Measurements from ENCODE around the gene AFDN.

AFDN gene

DNA sequence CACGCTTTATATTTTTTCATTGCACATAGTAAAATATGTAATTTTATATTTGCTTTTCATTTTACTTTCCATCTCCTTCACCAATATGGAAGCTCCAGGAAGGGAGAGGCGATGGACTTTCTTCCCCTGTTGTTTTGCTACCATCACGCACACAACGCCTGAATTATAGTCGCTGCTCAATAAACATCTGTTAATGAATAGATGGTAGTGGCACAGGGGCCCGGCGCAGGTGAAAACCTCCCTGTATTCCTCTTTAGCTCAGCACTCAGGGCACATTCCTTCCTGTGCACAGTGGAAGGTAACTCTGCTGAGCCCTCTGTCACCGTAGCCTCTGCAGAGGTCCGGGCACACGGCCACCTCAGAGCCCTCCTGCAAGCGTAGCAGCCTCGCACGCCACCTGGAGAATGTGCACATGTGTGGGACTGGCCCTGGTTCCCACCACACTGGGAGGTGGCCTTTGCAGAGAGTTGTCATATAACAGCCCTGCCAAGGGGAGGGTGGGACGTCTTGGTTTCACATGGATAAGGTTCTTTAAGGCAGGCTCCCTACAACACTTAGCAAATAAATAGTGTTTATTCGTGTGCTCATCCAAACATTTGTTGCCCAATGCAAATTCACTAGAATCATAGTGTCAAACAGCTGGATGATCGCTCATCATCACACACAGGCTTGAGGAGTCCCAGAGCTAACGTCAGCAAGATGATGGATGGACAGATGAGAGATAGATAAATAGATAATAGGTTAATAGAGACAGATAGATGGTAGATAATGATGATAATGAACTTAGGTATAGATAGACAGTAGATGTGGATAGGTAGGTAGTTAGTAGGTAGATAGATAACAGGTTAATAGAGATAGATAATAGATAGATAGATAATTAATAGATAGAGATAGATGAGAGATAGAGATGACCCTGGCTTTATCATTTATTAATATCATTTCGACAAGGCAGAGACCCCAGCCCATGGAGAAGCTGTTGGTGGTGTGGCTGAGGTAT, 32.3 kb upstream of the AFDN start:
- no peak for DNase-seq

DNA sequence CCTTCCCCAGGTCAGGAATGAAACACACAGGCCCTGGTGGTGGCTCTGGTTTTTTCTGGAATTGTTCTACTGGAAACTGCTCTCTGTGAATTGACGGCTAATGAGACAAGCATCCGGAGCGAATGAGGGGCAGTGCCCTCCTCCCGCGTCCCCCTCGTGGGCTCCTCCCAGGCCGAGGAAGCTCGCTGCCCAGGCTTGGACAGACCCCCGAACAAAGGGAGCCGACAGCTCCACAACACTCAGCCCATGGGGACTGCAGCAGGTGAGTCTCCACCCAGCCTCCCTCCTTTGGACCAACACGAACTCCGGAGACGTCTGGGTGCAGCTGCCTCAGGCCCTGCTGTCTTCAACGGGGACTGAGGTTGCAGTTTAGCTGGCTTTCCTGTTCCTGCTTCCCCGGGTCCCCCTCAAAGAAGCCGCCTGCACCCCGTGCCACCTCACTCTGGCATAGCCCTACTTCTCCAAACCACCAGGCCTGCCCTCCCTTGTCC, 31.3 kb upstream of the AFDN start:
- no peak for DNase-seq

DNA sequence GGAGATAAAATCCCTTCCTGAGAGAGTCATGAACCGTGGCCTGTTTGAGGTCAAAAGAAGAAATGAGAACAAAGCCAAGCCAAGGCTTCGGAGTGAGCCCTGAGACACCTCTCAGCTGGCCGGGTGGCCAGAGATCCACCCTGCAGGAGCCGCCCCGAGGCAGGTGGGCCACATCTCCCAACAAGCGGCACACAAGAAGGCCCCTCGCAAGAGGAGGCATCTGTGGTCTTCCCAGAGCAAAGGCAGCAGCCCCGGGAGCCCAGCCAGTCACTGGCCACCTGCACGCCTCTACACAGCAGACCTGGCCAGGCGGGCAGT, 30.9 kb upstream of the AFDN start:
- DNase-seq, result no peak

DNA sequence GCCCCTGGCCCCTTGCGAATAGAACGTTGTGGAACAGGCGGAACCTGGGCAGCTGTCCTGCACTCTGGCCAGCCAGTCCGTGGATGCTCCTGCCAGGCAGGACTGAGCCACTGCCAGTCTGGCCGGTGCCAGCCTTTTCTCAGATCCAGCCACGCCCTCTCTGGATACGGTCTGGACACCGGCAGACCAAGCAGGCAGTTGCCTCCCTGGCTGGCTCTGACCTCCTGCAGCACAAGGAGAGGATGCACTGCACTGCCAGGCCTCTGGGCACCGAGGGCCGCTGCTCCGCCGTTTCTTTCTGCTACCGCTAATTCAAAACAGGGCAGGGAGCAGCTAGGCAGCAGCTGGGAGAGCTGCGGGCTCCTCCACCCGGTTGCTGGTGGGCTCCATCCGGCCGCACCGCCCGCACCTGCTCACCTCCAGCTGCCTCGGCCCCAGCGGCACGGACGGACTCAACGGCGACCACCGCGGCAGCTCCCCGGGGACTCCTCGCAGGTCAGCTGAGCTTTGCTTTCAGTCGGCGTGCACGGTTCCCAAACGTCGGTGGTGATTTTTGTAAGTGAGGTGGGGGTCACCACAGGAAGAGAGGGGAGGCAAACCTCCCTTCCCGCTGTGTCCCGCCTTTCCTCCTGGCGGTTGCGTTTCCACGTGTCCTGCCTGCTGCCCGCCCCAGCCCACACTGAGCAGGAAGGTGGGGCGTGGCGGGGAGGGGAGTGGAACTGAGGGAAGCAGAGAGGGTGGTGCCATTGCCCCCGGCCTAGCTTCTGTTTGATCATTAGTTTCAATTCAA, 30.3 kb upstream of the AFDN start:
- peak in 39 of 58 donors; percentile 13 to 72 (median 38) for DNase-seq

DNA sequence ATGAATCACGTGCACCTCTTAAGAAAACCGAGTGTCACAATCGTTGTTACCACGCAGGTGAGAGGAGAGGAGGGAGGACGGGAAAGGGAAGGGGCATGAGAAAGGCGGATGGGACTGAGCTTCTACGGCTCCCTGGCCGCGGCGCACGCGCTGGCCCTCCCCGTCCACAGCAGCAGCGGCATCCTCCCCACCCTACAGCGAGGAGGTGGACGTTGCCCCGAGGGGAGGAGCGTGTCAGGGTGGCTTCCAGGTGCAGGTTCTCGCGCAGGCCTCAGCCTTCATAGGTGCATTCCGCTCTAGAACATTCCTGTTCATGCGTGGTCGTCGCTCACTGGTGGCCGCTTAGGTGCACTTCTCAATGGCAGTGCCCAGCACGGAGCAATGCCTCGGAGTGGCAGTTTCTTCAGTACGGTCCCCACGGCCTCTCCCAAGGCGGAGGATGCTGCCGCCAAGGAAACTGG, 29.7 kb upstream of the AFDN start:
- DNase-seq, result no peak

DNA sequence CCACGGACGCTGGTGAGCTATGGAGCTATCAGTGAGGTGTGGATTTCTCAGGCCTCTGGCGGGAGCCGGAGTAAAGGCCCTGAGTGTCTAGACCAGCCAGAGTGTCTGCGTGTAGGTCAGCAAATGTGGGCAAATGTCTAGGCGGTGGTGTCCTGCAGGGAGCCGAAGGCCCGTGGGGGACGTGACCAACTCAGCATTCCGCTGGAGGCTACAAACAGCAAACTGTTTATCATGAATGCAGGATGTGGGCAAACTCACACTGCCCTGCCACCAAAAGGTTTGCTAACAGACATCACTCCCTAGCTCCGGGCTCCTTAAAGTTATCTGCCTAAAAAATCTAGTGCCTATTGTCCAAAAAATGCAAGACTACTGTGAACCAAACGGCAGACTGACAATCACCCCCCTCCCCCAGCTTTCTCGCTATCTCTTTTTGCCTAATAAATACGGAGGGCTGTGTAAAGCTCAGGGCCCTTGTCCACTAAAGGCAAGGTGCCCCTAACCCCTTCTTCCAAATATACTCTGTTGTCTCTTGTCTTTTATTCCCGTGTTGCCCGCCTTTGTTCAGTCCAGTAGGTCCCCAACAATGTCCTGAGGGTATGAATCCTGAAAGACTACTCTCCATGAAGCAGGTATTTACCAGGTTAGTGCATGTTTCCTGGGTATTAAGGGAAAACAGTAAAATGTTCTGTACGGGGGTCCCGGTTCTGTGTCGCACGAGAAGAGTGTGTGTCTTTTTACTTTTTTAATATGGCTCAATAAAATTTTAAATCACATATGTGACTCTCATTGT, 29.0 kb upstream of the AFDN start:
- no peak for DNase-seq

DNA sequence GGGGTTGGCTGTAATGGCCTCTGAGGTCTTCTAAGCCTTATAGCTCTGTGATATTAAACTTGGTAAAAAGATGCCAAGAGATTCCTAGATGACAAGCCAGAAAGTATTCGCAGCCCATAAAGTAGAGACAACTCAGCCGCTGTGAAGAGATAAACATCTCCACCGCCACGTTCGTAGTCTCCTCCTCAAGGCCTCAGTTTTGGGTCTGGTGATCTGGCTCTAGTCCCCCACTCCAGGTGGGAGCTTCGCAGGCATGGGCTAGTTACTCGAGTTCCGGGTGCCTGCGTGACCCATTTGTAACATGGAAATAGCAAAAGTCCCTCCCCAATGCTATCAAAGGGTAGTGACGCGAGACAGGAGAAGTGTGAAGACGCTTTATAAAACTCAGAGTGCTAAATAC, 28.3 kb upstream of the AFDN start:
- DNase-seq, result no peak

DNA sequence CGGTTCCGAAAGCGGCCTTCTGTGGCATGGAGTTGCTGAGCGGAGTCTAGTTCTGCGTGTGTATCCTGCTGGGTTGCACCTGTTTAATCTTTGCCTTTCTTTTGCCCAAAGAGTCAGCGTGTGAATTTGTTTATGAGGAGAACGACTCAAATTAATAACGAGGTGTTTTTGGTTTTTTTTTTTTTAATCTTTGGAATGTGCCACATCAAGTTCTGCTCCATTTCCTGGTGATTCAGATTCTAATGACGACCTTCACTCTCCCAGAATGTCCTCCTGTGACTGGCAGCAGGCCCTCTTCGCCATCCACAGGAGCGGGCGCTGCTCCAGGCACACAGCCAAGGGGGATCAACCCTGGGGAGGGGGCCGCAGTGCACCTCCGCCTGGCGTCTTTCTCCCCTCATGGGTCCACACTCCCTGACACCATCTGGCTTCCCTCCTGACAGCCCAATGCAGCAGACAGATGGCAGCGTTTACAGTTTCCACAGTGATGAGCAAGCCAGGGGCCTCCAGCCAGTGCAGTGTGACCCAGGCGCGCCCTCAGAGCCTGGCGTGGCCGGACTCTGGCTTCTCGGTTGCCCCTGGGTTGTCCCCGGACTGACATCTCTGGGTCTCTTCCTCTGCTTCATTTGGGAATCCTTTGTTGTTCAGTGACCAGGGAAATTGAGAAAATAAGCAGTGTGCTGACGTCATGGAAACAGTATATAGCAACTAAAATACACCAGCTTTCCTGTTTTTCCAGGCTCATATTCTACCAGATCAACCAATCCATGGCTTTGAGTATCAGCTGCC, 27.5 kb upstream of the AFDN start:
- peak in 30 of 58 donors; percentile 6 to 57 (median 24) for DNase-seq

DNA sequence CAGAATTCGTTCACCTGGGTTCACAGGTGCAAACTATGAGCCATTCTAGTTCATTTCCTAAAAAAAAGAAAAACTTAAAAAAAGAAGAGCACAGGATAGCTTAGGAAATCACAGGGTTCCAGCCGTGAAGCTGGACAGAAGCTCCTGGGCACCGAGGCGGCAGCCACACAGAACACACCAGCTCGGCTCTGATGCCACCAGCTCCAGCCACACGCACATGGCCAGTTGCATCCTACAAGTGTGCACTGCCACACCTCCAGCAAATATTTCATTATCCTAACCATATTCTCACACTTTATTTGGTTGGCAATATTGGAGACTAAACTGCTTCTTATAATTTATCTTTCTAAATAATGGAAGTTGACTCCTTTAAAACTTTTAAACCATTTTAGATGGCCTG, 26.2 kb upstream of the AFDN start:
- DNase-seq, result no peak

DNA sequence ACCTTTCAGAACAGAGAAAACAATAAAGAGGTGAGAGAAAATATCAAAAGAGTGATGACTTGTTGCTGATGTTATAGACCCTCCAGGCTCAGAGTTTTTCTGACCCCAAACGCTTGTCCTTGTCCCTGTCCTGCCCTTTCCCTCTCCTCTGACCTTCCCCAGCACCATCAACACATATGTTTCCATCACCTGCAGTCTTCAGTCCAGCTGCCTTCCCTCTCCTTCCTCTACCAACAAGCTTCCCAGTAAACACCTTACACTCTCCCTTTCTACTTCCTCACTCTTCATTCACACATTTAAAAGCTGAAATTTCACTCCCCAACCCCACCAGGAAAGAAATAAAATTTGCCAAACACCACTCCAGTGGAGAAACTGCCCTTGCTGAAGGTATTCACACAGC, 25.4 kb upstream of the AFDN start:
- no peak for DNase-seq

DNA sequence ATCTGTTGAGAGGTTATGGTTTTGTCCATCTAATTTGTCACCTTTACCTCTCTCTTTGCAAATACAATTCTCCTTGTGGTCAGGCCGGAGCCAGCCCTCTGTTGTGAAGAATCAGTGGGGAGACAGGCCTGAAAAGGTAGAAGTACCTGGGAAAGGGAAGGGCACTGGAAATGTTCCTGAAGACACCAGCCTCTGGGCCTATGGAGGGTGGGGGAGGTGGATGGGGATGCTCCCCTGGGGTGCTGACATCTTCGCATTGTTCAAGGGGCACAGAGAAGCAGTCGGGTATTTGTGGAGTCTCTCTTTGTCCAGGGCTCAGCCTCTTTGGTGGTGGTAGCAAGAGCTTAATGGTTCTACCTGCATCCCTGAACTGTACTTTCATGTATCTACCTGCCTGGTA, 24.4 kb upstream of the AFDN start:
- DNase-seq, result no peak

DNA sequence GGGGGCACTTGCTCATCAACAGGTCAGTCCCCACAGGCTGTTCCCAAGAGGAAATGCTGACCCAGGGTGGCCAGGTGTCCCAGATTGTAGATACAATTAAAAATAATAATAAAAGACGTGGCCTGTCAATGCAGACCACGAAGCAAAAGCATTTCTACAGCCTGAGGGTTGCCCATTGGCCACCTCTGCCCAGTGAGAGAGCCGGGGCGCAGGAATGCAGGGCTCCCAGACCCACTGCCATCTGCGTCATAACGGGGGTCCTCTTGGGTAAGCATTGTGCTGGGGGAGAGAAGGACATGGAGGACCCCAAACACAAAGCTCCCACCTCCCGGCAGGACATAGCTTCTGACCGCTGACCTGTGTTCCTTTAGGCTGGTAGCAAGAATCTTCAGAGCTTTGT, 22.9 kb upstream of the AFDN start:
- DNase-seq, result no peak

DNA sequence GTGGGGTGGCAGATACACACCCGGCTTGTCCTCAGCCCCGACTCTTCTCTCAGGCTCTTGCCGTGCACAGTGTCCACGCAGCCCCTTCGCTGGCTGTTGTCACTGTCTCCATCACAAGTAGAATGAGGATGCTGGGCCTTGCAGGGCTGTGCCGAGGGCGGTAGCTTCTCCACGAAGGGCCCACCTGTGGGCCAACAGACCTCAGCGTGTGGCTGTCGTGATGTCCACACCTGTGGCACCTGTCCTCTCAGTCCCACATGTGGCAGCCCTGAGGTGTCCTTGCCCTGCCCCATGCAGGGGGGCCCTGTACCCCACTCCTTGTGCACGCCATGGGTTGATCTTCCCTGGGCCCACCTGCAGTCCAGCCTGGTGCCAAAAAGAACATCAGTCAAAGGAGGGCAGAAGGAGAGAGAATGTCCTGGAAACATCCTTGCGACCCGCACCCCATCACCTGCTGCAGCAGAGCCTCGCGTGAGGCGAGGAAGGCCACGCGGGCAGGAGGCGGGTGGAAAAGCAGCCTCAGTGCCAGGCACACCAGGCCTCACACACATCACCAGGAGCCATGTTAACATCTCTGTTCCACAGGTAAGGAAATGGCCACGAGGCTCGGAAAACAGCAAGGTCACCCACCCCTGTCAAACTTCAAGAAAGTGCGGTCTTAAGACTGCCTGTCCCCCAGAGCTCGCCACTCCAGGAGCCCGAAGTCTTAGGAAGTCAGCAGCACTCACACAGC, 22.3 kb upstream of the AFDN start:
- DNase-seq, result no peak

DNA sequence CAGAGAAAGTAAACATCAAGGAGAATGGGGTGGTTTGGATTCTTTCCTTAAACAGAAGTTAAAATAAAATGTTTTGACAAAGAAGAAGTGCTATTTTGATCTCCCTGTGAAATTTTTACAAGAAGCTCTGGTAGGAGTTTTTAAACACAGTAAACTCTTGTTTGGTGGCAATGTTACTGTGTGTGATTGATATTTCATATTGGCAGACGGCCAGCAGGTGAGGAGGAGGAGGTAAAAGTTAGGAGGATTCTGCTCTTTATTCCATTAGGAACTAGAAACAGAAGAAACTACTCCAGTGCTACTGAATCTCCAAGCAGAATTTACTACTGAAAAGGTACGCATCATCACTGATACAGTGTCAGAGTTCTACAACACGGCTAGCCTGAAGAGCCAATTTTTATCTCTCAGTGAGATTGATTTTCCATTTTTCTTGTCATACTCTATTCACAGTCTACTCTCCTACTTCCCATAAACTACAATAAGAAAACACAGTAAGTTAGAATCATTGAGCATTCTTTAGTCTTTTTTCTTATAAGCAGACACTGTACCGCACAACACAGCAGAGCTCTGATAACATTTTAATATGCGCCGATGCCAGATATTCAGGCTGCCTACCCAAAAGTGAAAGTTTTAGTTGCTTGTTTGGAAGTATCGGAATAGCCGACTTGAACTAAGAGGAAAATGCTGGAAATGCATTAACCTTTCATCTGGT, 21.2 kb upstream of the AFDN start:
- no peak for DNase-seq

DNA sequence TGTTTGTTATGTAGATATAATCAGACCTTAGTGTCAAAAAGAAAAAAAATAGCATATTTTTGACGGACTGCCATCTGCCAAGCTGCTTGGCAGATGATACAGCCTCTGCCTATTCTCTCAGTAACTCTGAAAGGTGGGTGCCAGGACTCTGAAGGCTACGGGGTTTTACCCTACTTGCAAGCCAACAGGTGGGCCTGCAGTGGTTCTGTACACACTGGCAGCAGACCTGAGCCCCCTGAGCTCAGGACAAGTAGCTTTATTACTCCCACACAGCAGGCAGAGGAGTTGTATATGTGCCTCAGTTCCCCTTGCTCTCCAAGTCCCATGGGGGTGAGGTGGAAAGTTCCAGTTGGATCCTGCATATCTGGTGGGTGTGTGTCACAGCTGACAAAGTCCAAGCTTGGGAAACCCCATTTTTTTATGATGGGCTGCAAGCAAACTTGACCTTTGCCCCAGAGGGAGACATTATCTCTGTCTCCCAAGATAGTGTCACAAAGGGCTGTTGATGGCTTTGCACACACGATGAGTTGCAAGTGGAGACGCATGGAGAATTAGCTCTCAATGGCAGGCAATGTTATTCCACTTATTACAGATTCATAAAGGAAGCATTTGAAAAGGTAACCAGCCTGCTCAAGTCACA, 20.5 kb upstream of the AFDN start:
- DNase-seq, result no peak

DNA sequence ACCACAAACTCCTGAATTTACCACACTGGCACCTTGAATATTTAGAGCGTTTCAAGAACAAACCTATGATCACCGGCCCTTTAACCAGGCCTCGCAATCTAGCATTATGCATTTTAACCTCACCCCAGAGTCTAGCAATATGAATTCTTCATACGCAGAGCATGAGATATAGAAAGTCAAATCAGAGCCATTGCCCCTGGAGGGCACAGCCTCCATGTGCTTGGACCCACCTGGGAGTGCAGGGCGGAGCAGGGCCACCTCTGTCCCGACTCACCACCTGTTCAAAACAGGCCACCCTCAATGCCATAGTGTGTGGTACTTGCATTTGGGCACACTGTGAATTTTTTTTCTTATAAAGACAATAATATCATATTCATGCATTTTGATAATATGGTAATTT, 19.5 kb upstream of the AFDN start:
- no peak for DNase-seq

DNA sequence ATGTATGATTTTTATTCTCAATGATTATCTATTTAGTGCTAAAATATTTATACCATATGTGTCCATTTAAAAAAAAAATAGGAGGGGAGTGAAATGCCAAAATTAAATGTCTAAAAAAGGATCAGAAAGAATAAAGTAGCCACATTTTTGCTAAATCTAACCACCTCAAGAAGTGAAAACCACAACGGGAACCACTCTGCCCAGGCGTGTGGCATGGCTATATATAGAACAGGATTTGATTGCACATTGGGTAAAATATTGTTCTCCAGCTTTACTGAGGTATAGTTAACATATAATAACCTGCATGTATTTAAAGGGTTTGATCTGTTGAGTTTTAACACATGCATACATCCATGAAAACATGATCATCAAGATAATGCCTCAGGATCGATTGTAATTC, 19.0 kb upstream of the AFDN start:
- no peak for DNase-seq

DNA sequence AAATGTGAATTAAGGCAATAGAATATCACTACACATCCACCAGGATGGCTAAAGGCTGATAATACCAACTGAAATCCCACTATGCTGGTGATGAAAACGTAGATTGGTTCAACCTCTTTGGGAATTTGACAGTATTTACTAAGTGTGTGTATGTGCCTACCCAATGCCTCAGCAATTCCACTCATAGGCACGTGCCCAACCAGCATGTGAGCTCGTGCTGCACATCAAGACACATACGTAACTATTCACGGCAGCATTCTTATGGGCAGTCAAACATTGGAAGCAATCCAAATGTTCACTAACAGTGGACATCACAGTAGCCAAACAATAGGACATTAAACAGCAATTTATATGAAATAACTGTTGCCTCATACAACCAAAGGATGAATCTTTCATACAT, 15.7 kb upstream of the AFDN start:
- peak in 1 of 58 donors; percentile 15 for DNase-seq

All from anterior cingulate cortex (tissue), 58 donors.